Osteocyte (in vitro differentiated cells): Measurements from ENCODE around the gene TNK1. TPM values are rescaled to one million over a fixed set of nuclear protein-coding genes. Genes with fewer than 3 reads are reported as not detected.

Experiments used
- DNase-seq: peaks from one replicate; pipeline ENCODE4 v3.0.0; 2021; ENCODE audit warnings: mixed read lengths; ENCODE audit not compliant: unreplicated experiment; ENCODE audit errors: extremely low spot score
- H3K27ac Mint-ChIP-seq: one replicate; pipeline ENCODE4 v1.8.0; 2021; ENCODE audit warnings: mild to moderate bottlenecking, mixed read lengths; ENCODE audit not compliant: unreplicated experiment
- H3K27me3 Mint-ChIP-seq: one replicate; pipeline ENCODE4 v1.8.0; 2021; ENCODE audit warnings: mixed read lengths; ENCODE audit not compliant: unreplicated experiment
- H3K36me3 Mint-ChIP-seq: one replicate; pipeline ENCODE4 v1.8.0; 2021; ENCODE audit warnings: mixed read lengths; ENCODE audit not compliant: unreplicated experiment
- H3K4me1 Mint-ChIP-seq: one replicate; pipeline ENCODE4 v1.8.0; 2021; ENCODE audit warnings: mixed read lengths; ENCODE audit not compliant: unreplicated experiment
- H3K4me3 Mint-ChIP-seq: one replicate; pipeline ENCODE4 v1.8.0; 2021; ENCODE audit warnings: mild to moderate bottlenecking, moderate library complexity, mixed read lengths; ENCODE audit not compliant: unreplicated experiment
- H3K9me3 Mint-ChIP-seq: one replicate; pipeline ENCODE4 v1.8.0; 2021; ENCODE audit warnings: mixed read lengths; ENCODE audit not compliant: unreplicated experiment
- total RNA-seq: library from RNA; stranded (reverse); gene quantifications from 2 replicates; pipeline ENCODE4 v1.2.1, GENCODE V29; 2021
- TF ChIP-seq, protein P1 (sequence below): fragments of 200-600 bp; sonication (generic); IDR thresholded peaks from 2 replicates; pipeline ENCODE4 v1.5.0; 2021; ENCODE audit warnings: antibody characterized with exemption, mild to moderate bottlenecking, moderate library complexity

Gene TNK1
- total RNA-seq, 1 donor from 2014 or later = not detected

DNA sequence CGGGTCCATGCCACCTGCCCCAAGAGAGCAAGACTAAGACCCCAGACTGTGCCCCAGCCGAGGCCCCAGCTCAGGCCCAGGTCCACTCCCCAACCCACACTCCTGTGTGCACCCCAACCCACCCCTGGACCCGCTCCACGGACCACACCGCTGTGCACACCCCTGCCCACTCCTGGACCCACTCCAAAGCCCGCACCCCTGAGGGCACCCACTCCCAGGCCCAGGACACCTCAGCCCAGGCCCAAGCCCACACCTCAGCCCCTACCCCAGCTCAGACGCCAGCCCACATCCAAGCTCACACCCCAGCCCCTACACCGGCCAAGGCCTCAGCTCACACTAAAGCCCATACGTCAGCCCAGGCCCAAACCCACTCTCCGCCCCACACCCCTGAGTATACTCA is 48.8 kb downstream of the TNK1 start:
- no peak for DNase-seq
- Mint-ChIP-seq H3K4me3 (no peak overlapping the region), H3K27ac (no peak overlapping the region), H3K36me3 (no peaks in the 10 kb centered on the region), H3K27me3 (no peaks in the 10 kb centered on the region), H3K4me1 (no peaks in the 10 kb centered on the region), H3K9me3 (no peaks in the 10 kb centered on the region)
- TF ChIP-seq, protein P1, sequence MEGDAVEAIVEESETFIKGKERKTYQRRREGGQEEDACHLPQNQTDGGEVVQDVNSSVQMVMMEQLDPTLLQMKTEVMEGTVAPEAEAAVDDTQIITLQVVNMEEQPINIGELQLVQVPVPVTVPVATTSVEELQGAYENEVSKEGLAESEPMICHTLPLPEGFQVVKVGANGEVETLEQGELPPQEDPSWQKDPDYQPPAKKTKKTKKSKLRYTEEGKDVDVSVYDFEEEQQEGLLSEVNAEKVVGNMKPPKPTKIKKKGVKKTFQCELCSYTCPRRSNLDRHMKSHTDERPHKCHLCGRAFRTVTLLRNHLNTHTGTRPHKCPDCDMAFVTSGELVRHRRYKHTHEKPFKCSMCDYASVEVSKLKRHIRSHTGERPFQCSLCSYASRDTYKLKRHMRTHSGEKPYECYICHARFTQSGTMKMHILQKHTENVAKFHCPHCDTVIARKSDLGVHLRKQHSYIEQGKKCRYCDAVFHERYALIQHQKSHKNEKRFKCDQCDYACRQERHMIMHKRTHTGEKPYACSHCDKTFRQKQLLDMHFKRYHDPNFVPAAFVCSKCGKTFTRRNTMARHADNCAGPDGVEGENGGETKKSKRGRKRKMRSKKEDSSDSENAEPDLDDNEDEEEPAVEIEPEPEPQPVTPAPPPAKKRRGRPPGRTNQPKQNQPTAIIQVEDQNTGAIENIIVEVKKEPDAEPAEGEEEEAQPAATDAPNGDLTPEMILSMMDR = no peak

DNA sequence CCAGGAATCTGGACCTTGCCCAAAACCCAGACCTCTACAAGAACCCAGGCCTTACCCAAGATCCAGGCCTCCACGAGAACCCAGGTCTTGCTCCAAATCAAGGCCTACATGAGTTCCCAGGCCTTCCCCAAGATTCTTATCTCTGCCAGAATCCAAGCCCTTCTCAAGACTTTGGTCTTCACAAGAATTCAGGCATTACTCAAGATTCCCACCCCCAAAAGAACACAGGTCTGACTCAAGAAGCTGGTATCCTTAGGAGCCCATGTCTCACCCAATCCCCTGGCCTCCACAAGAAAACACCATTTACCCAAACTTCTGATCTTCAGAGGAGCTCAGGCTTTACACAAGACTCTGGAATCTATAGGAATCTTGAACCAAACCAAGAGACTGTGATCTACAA is 50.3 kb downstream of the TNK1 start:
- Mint-ChIP-seq H3K27me3 (no peaks in the 10 kb centered on the region), H3K4me3 (no peak overlapping the region), H3K4me1 (peaks cover 7% of the 10 kb centered on the region), H3K36me3 (no peaks in the 10 kb centered on the region), H3K27ac (no peak overlapping the region), H3K9me3 (no peaks in the 10 kb centered on the region)
- TF ChIP-seq, protein P1 = no peak
- DNase-seq = no peak

DNA sequence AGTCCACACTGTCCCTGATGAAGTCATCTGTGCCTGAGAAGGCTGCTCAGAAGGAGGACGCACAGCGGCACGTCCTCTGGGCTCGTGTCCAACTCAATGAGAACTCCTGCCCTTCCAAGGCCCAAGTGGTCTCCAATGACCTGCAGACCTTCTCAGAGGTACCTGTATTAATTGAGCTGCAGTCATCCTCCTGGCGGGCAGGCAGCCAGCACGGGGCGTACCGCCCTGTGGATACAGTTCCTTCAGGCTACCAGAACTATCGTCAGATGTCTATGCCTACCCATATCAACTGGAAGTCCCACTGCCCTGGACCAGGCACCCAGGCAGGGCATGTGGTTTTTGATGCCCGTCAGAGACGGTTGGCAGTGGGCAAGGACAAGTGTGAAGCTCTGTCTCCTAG is 51.4 kb downstream of the TNK1 start:
- no peaks in the 10 kb centered on the region for H3K36me3 Mint-ChIP-seq
- no peak for DNase-seq
- TF ChIP-seq, protein P1 = no peak
- peaks cover 2% of the 10 kb centered on the region for H3K27me3 Mint-ChIP-seq
- H3K4me3 Mint-ChIP-seq = no peak overlapping the region
- no peak overlapping the region for H3K27ac Mint-ChIP-seq
- H3K9me3 Mint-ChIP-seq = no peaks in the 10 kb centered on the region
- peaks cover 14% of the 10 kb centered on the region for H3K4me1 Mint-ChIP-seq

DNA sequence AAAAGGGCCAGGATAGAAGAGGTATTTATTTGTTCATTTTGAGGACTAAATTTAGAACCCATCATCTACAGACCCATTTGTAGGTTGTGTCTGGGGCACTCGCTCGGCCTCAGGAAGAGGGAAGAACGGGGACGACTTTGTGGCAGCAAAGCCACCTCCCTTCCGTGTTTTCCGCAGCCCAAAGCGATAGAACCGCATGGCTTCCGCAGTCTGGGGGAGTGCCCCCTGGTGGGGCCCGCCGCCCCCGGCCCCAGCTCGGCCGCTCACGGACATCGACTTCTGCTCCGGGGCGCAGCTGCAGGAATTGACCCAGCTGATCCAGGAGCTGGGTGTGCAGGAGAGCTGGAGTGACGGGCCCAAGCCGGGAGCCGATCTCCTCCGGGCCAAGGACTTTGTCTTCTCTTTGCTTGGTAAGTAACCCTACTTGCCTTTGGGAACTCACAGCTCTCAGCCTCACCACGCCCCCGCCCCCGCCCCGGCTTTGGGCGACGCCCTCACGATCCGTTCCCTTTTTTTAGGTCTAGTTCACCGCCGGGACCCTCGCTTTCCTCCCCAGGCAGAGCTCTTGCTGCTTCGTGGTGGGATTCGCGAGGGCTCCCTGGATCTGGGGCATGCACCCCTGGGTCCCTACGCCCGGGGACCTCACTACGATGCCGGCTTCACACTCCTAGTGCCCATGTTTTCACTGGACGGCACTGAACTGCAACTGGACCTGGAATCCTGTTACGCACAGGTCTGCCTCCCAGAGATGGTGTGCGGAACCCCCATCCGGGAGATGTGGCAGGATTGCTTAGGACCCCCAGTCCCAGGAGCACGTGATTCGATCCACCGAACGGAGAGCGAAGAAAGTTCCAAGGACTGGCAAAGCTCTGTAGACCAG is 55.0 kb downstream of the TNK1 start:
- TF ChIP-seq, protein P1 = peak; percentile 24
- Mint-ChIP-seq H3K9me3 (no peaks in the 10 kb centered on the region), H3K27ac (peak overlapping the region; percentile 82), H3K36me3 (peaks cover 2% of the 10 kb centered on the region), H3K4me1 (peaks cover 43% of the 10 kb centered on the region), H3K27me3 (peaks cover 25% of the 10 kb centered on the region), H3K4me3 (peak overlapping the region; percentile 81)
- DNase-seq = no peak

DNA sequence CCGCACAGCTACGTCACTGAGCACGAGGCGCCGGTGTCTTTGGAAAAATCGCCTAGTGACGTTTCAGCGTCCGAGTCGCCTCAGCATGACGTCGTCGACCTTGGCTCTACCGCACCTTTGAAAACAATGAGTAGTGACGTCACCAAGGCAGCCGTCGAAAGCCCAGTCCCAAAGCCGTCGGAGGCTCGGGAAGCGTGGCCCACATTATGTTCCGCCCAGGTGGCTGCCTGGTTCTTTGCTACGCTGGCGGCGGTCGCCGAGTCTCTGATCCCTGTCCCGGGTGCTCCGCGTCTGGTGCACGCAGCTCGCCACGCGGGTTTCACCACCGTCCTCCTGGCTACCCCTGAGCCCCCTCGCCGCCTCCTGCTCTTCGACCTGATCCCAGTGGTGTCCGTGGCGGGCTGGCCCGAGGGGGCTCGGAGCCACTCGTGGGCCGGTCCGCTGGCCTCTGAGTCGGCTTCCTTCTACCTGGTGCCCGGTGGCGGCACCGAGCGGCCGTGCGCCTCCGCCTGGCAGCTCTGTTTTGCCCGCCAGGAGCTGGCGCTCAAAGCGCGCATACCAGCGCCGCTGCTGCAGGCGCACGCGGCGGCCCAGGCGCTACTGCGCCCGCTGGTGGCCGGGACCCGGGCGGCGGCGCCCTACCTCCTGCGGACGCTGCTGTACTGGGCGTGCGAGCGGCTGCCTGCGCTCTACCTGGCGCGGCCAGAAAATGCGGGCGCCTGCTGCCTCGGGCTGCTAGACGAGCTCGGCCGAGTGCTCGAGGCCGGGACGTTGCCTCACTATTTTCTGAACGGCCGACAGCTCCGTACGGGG is 55.9 kb downstream of the TNK1 start:
- Mint-ChIP-seq H3K27me3 (peaks cover 28% of the 10 kb centered on the region), H3K27ac (peak overlapping the region; percentile 82), H3K9me3 (no peaks in the 10 kb centered on the region), H3K36me3 (peaks cover 2% of the 10 kb centered on the region), H3K4me3 (peak overlapping the region; percentile 81), H3K4me1 (peaks cover 43% of the 10 kb centered on the region)
- peak; percentile 92 for DNase-seq
- TF ChIP-seq, protein P1 = peak; percentile 91
